LNCAP (cell line): ENCODE results near the gene NKAIN2.

Experiments
- TF ChIP-seq, protein P1 (sequence below): fragments of 450-650 bp; IDR thresholded peaks from 2 replicates; pipeline ENCODE4 v1.5.1; 2017; ENCODE audit warnings: mild to moderate bottlenecking

Gene NKAIN2

DNA sequence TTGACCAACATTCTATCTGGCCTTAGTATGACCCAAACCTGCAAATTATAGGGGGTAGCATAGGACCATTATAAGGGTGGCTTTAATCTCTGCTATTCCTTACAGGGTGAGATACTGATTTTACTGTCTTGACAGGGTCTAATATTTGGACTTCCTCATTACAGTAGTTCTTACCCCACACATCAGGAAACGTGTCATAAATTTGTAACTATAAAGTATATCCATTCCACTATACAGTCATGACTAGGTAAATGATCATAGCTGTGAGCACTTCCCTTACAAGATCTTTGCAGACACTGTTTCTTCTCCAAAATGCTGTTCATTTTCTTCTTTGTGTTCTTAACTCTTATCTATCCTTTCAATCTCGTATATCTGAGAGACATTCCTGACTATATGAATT lies 639.9 kb downstream of the NKAIN2 start:
- TF ChIP-seq, protein P1, sequence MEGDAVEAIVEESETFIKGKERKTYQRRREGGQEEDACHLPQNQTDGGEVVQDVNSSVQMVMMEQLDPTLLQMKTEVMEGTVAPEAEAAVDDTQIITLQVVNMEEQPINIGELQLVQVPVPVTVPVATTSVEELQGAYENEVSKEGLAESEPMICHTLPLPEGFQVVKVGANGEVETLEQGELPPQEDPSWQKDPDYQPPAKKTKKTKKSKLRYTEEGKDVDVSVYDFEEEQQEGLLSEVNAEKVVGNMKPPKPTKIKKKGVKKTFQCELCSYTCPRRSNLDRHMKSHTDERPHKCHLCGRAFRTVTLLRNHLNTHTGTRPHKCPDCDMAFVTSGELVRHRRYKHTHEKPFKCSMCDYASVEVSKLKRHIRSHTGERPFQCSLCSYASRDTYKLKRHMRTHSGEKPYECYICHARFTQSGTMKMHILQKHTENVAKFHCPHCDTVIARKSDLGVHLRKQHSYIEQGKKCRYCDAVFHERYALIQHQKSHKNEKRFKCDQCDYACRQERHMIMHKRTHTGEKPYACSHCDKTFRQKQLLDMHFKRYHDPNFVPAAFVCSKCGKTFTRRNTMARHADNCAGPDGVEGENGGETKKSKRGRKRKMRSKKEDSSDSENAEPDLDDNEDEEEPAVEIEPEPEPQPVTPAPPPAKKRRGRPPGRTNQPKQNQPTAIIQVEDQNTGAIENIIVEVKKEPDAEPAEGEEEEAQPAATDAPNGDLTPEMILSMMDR: no peak

GRCh38 chr6:124445581-124445980 lies 641.9 kb downstream of the NKAIN2 start:
- TF ChIP-seq, protein P1: no peak

DNA sequence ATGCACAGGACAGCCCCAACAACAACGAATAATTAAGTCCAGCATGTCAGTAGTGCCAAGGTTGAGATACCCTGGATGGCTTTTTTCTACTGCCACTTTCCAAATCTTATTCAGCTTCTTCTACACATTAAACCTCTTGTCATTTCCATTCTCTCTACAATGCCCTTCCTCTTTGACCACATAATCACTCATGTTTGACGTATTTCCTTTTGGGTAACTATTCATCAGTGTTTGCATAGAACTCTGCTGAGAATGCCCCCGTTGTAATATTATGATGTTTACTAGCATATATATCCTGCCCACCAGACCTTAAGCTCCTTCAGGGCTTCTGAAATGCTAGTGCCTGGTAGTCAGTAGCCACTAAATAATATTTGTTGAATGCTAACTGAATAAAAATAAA lies 643.3 kb downstream of the NKAIN2 start:
- TF ChIP-seq, protein P1: no peak

DNA sequence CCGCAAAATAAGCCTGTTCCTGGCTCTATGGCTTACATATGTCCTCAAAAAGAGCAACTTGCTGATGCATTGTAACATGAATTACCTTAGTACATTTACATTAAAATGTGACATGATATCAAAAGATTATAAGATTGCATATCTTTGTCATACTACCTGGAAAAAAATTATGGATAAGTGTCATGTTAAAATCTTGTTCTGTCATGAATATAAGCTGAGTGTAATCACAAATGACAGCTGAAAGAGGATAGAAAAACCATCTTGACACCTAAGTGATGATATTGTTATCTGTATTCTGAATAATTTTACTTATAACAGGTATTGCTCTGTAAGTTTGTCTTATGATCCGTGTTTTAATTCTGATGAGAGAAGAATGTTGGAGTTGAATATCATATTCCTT lies 655.6 kb downstream of the NKAIN2 start:
- TF ChIP-seq, protein P1: no peak

- TF ChIP-seq, protein P1: no peak
These were observed 659.1 kb downstream of the NKAIN2 start for GRCh38 chr6:124462750-124463149.

DNA sequence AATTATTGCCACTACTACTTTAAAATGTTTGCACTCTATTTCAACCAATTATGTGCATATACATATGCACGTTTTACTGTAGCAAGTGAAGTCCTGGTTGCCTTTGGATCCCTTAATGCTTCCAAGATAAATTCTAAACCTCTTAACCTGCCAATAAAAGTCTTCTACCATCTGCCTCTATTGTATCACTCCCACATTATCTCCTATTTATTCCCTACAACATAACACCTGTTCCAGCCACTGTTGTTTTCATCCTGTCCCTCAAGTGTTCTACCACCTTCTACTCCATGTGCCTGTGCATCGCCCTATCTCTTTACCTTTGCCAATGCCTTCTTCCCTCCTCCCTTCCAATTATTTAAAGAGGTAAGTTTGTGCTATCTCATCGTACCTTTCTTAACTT lies 659.6 kb downstream of the NKAIN2 start:
- TF ChIP-seq, protein P1: no peak

GRCh38 chr6:124466949-124467348 lies 663.3 kb downstream of the NKAIN2 start:
- TF ChIP-seq, protein P1: no peak

- TF ChIP-seq, protein P1: no peak
These were observed 663.7 kb downstream of the NKAIN2 start for GRCh38 chr6:124467366-124467765.
